Measurements from ENCODE around the gene PAGE1. TPM values are rescaled to one million over a fixed set of nuclear protein-coding genes. Genes with fewer than 3 reads are reported as not detected.
"Not testable (repeated sequence)": the region's sequence is repeated elsewhere in the genome, so short reads cannot be mapped to it uniquely, and the experiment has no call there.

Gene PAGE1
- total RNA-seq (not detected), polyA plus RNA-seq (not detected)
- long read RNA-seq, donor 1 = 0 reads
- long read RNA-seq, donor 2 = 0 reads

DNA sequence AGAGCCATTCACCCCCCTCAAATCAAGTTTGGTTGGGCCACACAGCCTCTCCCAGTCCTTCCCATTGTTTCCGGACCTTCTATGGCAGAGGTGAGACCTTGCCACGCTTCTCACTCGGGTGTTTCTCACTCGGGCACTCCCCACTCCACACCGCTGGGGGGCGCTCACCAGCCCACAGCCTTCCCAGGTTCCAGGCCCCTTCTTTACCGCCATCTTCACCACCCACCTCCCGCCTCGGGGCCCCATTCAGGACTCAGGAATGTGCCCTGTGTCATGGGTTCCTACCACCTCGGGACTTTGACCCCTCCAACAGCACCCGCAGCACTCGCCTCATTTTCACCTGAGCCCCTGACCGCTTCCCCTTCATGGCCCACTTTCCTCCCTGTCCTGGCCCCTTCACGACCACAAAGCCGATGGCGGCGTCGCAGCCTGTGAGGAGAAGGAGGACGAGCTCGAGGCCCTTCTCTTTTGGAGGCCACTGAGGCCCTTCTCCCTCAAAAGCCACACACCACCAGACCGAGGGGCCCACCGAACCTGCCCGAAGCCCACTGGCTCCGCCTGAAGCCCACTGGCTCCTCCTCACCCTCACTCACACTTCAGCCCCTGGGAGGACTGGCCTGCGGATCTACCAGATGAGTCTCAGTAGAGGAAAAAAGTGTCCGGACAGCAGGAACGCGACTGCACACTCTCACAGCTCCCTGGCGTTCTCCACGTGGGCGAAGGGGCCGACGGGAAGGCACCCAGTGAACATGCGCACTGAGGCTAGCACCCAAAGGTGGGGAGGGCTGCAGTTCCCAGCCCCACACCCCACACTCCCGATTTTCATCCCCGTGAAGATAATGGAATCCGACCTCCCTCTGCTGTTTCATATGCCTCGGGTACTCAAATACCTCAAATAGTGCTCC, at the start of gene PAGE1:
PAGE1 (minus strand) TSS at position 709 of the 905 bp plus-strand sequence. CDS start 1,214 bp downstream, outside the sequence.
- 87 to 94% (median 92%) methylated on average over 22 to 38 of the region's 38 CpGs for WGBS, 5 donors
- H3K27ac ChIP-seq = no peak within 1 kb of the TSS
- DNase-seq = no peak
- TF ChIP-seq CTCF (IDR thresholded peaks at IDR 0.05 in 8 of 11, conservative IDR thresholded peaks at IDR 0.05 in 3 of 11) = no peak
- no peak for TF ChIP-seq POLR2AphosphoS5 (IDR thresholded peaks at IDR 0.05)
- no peak for TF ChIP-seq POLR2A (IDR thresholded peaks at IDR 0.05)
- H3K4me1 ChIP-seq = no peaks in the 10 kb centered on the region
- H3K9me3 ChIP-seq = peaks cover 0 to 9% (median 0%) of the 10 kb centered on the region in 8 donors
- intact Hi-C loops (cut with DNase I; ENCODE audit: low total_unique reads) = no loop called here
- H3K27me3 ChIP-seq (replicated peaks in 1 of 7) = peaks cover 0 to 6% (median 0%) of the 10 kb centered on the region in 7 donors
- no peak within 1 kb of the TSS for H3K4me3 ChIP-seq
- no peaks in the 10 kb centered on the region for H3K36me3 ChIP-seq

DNA sequence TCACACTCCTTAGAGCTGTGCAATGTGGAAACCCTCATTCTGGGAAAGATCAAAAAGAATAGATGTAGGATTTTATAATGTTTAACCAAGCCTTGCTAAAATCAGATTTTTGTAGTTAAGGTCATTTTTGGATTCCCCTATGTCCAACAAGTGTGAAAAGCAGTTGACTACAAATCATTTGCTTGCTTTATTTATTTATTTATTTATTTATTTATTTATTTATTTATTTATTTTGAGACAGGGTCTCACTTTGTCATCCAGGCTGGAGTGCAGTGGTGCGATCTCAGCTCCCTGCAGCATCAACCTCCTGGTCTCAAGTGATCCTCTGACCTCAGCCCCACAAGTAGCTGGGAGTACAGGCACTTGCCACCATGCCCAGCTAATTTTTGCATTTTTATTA, 45.7 kb upstream of the PAGE1 start:
- H3K4me1 ChIP-seq; DNase-seq; H3K4me3 ChIP-seq; H3K9me3 ChIP-seq; H3K27ac ChIP-seq; intact Hi-C loops (cut with DNase I; ENCODE audit: low total_unique reads); H3K36me3 ChIP-seq: not testable (repeated sequence)
- peaks cover 0 to 19% (median 0%) of the 10 kb centered on the region in 7 donors for H3K27me3 ChIP-seq (replicated peaks in 1 of 7)
- WGBS, 5 donors = 83 to 100% (median 87%) methylated on average over 1 of the region's 1 CpG

- H3K27ac ChIP-seq = no peak overlapping the region
- H3K9me3 ChIP-seq = no peaks in the 10 kb centered on the region
- H3K36me3 ChIP-seq = no peaks in the 10 kb centered on the region
- intact Hi-C loops (cut with DNase I; ENCODE audit: low total_unique reads) = no loop called here
- TF ChIP-seq CTCF (IDR thresholded peaks at IDR 0.05 in 8 of 11, conservative IDR thresholded peaks at IDR 0.05 in 3 of 11) (no peak), POLR2A (IDR thresholded peaks at IDR 0.05) (no peak), POLR2AphosphoS5 (IDR thresholded peaks at IDR 0.05) (no peak)
- H3K4me3 ChIP-seq = no peak overlapping the region
- 77 to 100% (median 86%) methylated on average over 1 to 9 of the region's 9 CpGs for WGBS, 5 donors
- peak; percentile 68 for DNase-seq
- H3K4me1 ChIP-seq = no peaks in the 10 kb centered on the region
- peaks cover 0 to 6% (median 0%) of the 10 kb centered on the region in 7 donors for H3K27me3 ChIP-seq (replicated peaks in 1 of 7)
These were observed 32.1 kb upstream of the PAGE1 start for GRCh38 chrX:49727847-49728246.

DNA sequence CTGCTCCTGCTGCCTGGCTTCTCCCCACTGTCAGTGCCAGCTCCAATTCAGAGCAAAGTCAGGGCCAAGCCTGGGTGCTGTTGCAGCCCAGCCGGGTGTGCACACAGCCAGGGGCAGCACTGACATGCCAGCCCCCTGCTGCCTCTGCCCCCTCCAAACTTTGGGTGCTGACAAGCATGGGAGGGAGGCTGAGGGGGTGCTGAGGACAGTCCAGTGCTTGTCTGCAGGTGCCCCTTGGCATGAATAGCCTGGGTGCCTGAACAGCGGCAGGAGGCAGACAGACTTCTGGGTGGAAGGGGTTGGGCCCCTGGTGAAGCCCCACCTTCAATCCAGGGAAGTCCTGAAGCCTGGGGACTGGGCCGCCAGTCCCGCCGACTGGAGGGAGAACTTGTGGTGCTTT, 31.2 kb upstream of the PAGE1 start:
- H3K36me3 ChIP-seq = no peaks in the 10 kb centered on the region
- H3K9me3 ChIP-seq = no peaks in the 10 kb centered on the region
- peaks cover 0 to 6% (median 0%) of the 10 kb centered on the region in 7 donors for H3K27me3 ChIP-seq (replicated peaks in 1 of 7)
- H3K4me1 ChIP-seq = no peaks in the 10 kb centered on the region
- peak; percentile 67 for DNase-seq
- WGBS, 5 donors = 86 to 100% (median 90%) methylated on average over 5 of the region's 5 CpGs; no CpG with 5 or more reads in 2 of the 5 donors
- no peak overlapping the region for H3K27ac ChIP-seq
- intact Hi-C loops (cut with DNase I; ENCODE audit: low total_unique reads) = no loop called here
- no peak for TF ChIP-seq POLR2A (IDR thresholded peaks at IDR 0.05)
- no peak for TF ChIP-seq CTCF (IDR thresholded peaks at IDR 0.05 in 8 of 11, conservative IDR thresholded peaks at IDR 0.05 in 3 of 11)
- no peak for TF ChIP-seq POLR2AphosphoS5 (IDR thresholded peaks at IDR 0.05)
- H3K4me3 ChIP-seq = no peak overlapping the region
